ENCODE data around the gene DOCK6.

DNA sequence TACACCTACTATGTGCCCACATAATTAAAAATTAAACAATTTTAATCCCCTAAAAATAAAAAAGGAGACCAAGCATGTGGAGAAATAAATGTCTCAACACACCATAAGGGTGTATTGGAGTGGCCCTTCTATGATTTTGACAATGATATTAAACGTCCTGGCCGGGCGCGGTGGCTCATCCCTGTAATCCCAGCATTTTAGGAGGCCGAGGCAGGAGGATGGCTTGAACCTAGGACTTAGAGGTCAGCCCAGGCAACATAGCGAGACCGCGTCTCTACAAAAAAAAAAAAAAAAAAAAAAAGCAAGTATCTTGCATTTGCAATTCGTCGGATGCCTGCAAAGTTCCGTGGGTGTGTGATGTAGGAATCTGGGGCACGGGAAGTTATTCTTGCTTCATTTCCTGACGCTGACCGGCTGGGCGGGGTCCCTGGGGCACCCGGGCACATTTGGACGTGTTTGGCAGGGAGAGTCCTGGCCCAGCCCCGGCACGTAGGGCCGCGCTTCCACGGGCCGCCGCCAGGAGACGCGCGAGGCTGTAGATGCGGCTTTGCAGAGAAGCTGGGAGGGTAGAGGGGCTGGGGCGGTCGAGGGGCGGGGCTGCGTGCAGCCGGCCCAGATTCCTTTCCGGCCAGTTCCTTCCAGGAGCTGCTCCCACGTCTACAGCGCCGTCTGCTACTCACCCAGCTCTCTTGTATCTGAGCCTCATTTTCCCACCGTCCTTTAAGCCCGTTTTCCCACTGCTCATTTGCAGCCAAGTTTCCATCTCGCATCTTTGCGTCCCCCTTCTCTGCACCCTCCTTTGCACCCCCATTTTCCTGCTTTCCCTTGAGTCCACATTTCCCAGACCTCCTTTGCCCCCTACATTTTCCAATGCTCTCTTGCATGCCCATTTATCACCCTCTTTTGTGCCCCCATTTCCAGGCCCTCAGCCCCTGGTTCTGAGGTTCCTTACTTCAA, 31.4 kb upstream of the DOCK6 start:
- peak; percentile 70; the same call in 1 of the 2 replicates for TF ChIP-seq POLR2AphosphoS5 (IDR thresholded peaks at IDR 0.05; ENCODE audit: low read depth, low read length)
- TF ChIP-seq, protein P1, sequence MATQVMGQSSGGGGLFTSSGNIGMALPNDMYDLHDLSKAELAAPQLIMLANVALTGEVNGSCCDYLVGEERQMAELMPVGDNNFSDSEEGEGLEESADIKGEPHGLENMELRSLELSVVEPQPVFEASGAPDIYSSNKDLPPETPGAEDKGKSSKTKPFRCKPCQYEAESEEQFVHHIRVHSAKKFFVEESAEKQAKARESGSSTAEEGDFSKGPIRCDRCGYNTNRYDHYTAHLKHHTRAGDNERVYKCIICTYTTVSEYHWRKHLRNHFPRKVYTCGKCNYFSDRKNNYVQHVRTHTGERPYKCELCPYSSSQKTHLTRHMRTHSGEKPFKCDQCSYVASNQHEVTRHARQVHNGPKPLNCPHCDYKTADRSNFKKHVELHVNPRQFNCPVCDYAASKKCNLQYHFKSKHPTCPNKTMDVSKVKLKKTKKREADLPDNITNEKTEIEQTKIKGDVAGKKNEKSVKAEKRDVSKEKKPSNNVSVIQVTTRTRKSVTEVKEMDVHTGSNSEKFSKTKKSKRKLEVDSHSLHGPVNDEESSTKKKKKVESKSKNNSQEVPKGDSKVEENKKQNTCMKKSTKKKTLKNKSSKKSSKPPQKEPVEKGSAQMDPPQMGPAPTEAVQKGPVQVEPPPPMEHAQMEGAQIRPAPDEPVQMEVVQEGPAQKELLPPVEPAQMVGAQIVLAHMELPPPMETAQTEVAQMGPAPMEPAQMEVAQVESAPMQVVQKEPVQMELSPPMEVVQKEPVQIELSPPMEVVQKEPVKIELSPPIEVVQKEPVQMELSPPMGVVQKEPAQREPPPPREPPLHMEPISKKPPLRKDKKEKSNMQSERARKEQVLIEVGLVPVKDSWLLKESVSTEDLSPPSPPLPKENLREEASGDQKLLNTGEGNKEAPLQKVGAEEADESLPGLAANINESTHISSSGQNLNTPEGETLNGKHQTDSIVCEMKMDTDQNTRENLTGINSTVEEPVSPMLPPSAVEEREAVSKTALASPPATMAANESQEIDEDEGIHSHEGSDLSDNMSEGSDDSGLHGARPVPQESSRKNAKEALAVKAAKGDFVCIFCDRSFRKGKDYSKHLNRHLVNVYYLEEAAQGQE (IDR thresholded peaks at IDR 0.05; ENCODE audit: insufficient read depth in 1 of 2, low read depth in 2 of 2, low read length in 2 of 2), result peak; percentile 46 to 49; a peak in 2 of 4 replicates
- no peak for TF ChIP-seq TAF1 (IDR thresholded peaks at IDR 0.05; ENCODE audit: borderline replicate concordance, insufficient read depth, low read length)
